ENCODE data around the gene HSPA1B. TPM values are rescaled to one million over a fixed set of nuclear protein-coding genes. Genes with fewer than 3 reads are reported as not detected.
"Not testable (repeated sequence)": the region's sequence is repeated elsewhere in the genome, so short reads cannot be mapped to it uniquely, and the experiment has no call there.

HSPA1B gene
- total RNA-seq, 1 donor from 2014 or later, result 613 TPM

- H3K4me1 ChIP-seq, result peaks cover 19 to 40% of the 10 kb centered on the region in 2 donors
- H3K4me3 ChIP-seq, result peak overlapping the region; percentile 67 to 80
- peaks cover 33 to 44% of the 10 kb centered on the region in 2 donors for H3K36me3 ChIP-seq
- H3K27ac ChIP-seq, result peak overlapping the region; percentile 84 to 90
- H3K27me3 ChIP-seq, result no peaks in the 10 kb centered on the region
- no peaks in the 10 kb centered on the region for H3K9me3 ChIP-seq
- TF ChIP-seq CTCF (IDR thresholded peaks at IDR 0.05), result no peak
- intact Hi-C loops (cut with DNase I), result loop anchor here (10.0 kb wide), 1 partner anchor 291 kb away; the partner anchor contains the start of genes ATP6V1G2, DDX39B and NFKBIL1
- no peak for DNase-seq (ENCODE audit: low spot score in 2 of 2)
Observed at GRCh38 chr6:31836047-31836473, 8.5 kb downstream of the HSPA1B start.

GRCh38 chr6:31836474-31837368, 9.2 kb downstream of the HSPA1B start:
- DNase-seq (ENCODE audit: low spot score in 2 of 2), result no peak
- H3K4me3 ChIP-seq, result peak overlapping the region; percentile 67 to 80
- intact Hi-C loops (cut with DNase I), result loop anchor here (10.0 kb wide), 1 partner anchor 292 kb away; the partner anchor contains the start of genes ATP6V1G2, DDX39B and NFKBIL1
- H3K36me3 ChIP-seq, result peaks cover 33 to 48% of the 10 kb centered on the region in 2 donors
- H3K27me3 ChIP-seq, result no peaks in the 10 kb centered on the region
- H3K9me3 ChIP-seq, result no peaks in the 10 kb centered on the region
- peaks cover 15 to 34% of the 10 kb centered on the region in 2 donors for H3K4me1 ChIP-seq
- H3K27ac ChIP-seq, result peak overlapping the region; percentile 84 to 90
- no peak for TF ChIP-seq CTCF (IDR thresholded peaks at IDR 0.05)

- intact Hi-C loops (cut with DNase I), result loop anchor here (10.0 kb wide), 1 partner anchor 293 kb away; the partner anchor contains the start of genes ATP6V1G2, DDX39B and NFKBIL1
- Histone ChIP-seq H3K36me3 (peaks cover 33 to 48% of the 10 kb centered on the region in 2 donors), H3K27me3 (no peaks in the 10 kb centered on the region), H3K4me1 (peaks cover 13 to 32% of the 10 kb centered on the region in 2 donors), H3K9me3 (no peaks in the 10 kb centered on the region), H3K27ac (peak overlapping the region; percentile 84 to 90), H3K4me3 (peak overlapping the region in 1 of 2 donors; percentile 80)
- no peak for TF ChIP-seq CTCF (IDR thresholded peaks at IDR 0.05)
- DNase-seq (ENCODE audit: low spot score in 2 of 2), result no peak
Observed at GRCh38 chr6:31837369-31838113, 10.0 kb downstream of the HSPA1B start.

GRCh38 chr6:31838114-31838553, 10.6 kb downstream of the HSPA1B start:
- intact Hi-C loops (cut with DNase I), result loop anchor here (10.0 kb wide), 1 partner anchor 293 kb away; the partner anchor contains the start of genes ATP6V1G2, DDX39B and NFKBIL1
- H3K27me3 ChIP-seq; DNase-seq (ENCODE audit: low spot score in 2 of 2); H3K9me3 ChIP-seq: not testable (repeated sequence)
- peaks cover 13 to 29% of the 10 kb centered on the region in 2 donors for H3K4me1 ChIP-seq
- H3K4me3 ChIP-seq, result peak overlapping the region in 1 of 2 donors; percentile 80
- peak overlapping the region in 1 of 2 donors; percentile 84 for H3K27ac ChIP-seq
- H3K36me3 ChIP-seq, result peaks cover 33 to 48% of the 10 kb centered on the region in 2 donors

GRCh38 chr6:31838968-31839367, 11.4 kb downstream of the HSPA1B start:
- intact Hi-C loops (cut with DNase I), result loop anchor here (10.0 kb wide), 1 partner anchor 294 kb away; the partner anchor contains the start of genes ATP6V1G2, DDX39B and NFKBIL1
- Histone ChIP-seq H3K36me3 (peaks cover 33 to 48% of the 10 kb centered on the region in 2 donors), H3K4me3 (no peak overlapping the region), H3K27ac (no peak overlapping the region), H3K4me1 (peaks cover 13 to 21% of the 10 kb centered on the region in 2 donors), H3K27me3 (no peaks in the 10 kb centered on the region), H3K9me3 (no peaks in the 10 kb centered on the region)
- TF ChIP-seq CTCF (IDR thresholded peaks at IDR 0.05), result no peak
- DNase-seq (ENCODE audit: low spot score in 2 of 2), result no peak

- intact Hi-C loops (cut with DNase I), result loop anchor here (10.0 kb wide), 1 partner anchor 295 kb away; the partner anchor contains the start of genes ATP6V1G2, DDX39B and NFKBIL1
- not testable (repeated sequence) for H3K4me3 ChIP-seq; H3K9me3 ChIP-seq; H3K27me3 ChIP-seq; H3K27ac ChIP-seq; DNase-seq (ENCODE audit: low spot score in 2 of 2)
- Histone ChIP-seq H3K4me1 (peaks cover 13 to 21% of the 10 kb centered on the region in 2 donors), H3K36me3 (peaks cover 33 to 48% of the 10 kb centered on the region in 2 donors)
Observed at GRCh38 chr6:31839779-31840126, 12.2 kb downstream of the HSPA1B start.
